Breast epithelium (tissue), 4 donors: Measurements from ENCODE around the gene TBC1D9B. TPM values are rescaled to one million over a fixed set of nuclear protein-coding genes. Genes with fewer than 3 reads are reported as not detected.

ENCODE experiments used
- DNase-seq, 2 donors: peaks; one replicate each; pipeline ENCODE4 v3.0.0-alpha.2; 2019; ENCODE audit warnings: low spot score in 2 of 2
- H3K27ac ChIP-seq, 2 donors: fragments of 200-600 bp; sonication (generic) in 1 of 2; one replicate each; pipeline ENCODE4 v1.5.1; 2016 to 2019; ENCODE audit warnings: mild to moderate bottlenecking in 1 of 2
- H3K27me3 ChIP-seq, 2 donors: fragments of 200-600 bp; sonication (generic) in 1 of 2; one replicate each; pipeline versions ENCODE4 v1.5.1 to v1.6.0; 2017 to 2019; ENCODE audit warnings: control low read depth in 1 of 2, mild to moderate bottlenecking in 1 of 2
- H3K36me3 ChIP-seq: fragments of 200-600 bp; one replicate; pipeline ENCODE4 v1.5.1; 2019
- H3K4me1 ChIP-seq, 2 donors: fragments of 200-600 bp; sonication (generic); one replicate each; pipeline ENCODE4 v1.5.1; 2016 to 2019; ENCODE audit warnings: control low read depth in 1 of 2
- H3K4me3 ChIP-seq, 3 donors: fragments of 200-600 bp; sonication (generic); 1 replicate in 2 of 3; 2 replicates in 1 of 3; pipeline ENCODE4 v1.5.1; 2016 to 2019; ENCODE audit warnings: mild to moderate bottlenecking in 3 of 3, moderate library complexity in 2 of 3
- H3K9me3 ChIP-seq, 2 donors: fragments of 200-600 bp; sonication (generic) in 1 of 2; one replicate each; pipeline ENCODE4 v1.5.1; 2016 to 2019; ENCODE audit warnings: control low read depth in 1 of 2
- CTCF ChIP-seq, 3 donors: fragments of 450-650 bp; IDR thresholded peaks; one replicate each; pipeline ENCODE4 v1.5.1; 2016 to 2017; ENCODE audit warnings: antibody characterized with exemption in 3 of 3, mild to moderate bottlenecking in 3 of 3, moderate library complexity in 3 of 3
- POLR2A ChIP-seq: fragments of 450-650 bp; IDR thresholded peaks from one replicate; pipeline ENCODE4 v1.6.1; 2016; ENCODE audit warnings: antibody characterized with exemption, mild to moderate bottlenecking, moderate library complexity
- POLR2AphosphoS5 ChIP-seq, 3 donors: sonication (generic); formaldehyde crosslinking; IDR thresholded peaks; one replicate each; pipeline ENCODE4 v1.6.1; 2017; ENCODE audit warnings: antibody characterized with exemption in 3 of 3
- intact Hi-C: fragments of 100-400 bp; cut with DNase I; formaldehyde crosslinking; loops from one replicate; pipeline ENCODE4 v1.15.1; 2023; ENCODE audit warnings: low total_unique reads
- total RNA-seq, 3 donors: library from RNA; depleted of rRNA; stranded (reverse); fragments of >200 nt; gene quantifications; one replicate each; pipeline ENCODE4 v1.1.0, GENCODE V29; 2016

TBC1D9B gene
- total RNA-seq, 3 donors from 2014 or later = 73.5 to 143 (median 105) TPM

- no peak for TF ChIP-seq CTCF (IDR thresholded peaks at IDR 0.05)
- TF ChIP-seq POLR2AphosphoS5 (IDR thresholded peaks at IDR 0.05) = no peak
- TF ChIP-seq POLR2A = no peak
- intact Hi-C loops = no loop called here
- no peaks in the 10 kb centered on the region for H3K27me3 ChIP-seq
- H3K9me3 ChIP-seq = no peaks in the 10 kb centered on the region
- peak overlapping the region; percentile 74 to 82 for H3K27ac ChIP-seq
- peak in 1 of 2 donors; percentile 67 for DNase-seq
- no peak overlapping the region for H3K4me3 ChIP-seq
- H3K36me3 ChIP-seq = no peaks in the 10 kb centered on the region
- no peaks in the 10 kb centered on the region for H3K4me1 ChIP-seq
These were observed 6.5 kb upstream of the TBC1D9B start for GRCh38 chr5:179914032-179914755.

GRCh38 chr5:179913461-179913860 is 5.8 kb upstream of the TBC1D9B start:
- Histone ChIP-seq H3K9me3 (no peaks in the 10 kb centered on the region), H3K4me1 (no peaks in the 10 kb centered on the region), H3K36me3 (no peaks in the 10 kb centered on the region), H3K27me3 (no peaks in the 10 kb centered on the region), H3K27ac (peak overlapping the region; percentile 74 to 82), H3K4me3 (no peak overlapping the region)
- intact Hi-C loops = no loop called here
- TF ChIP-seq POLR2AphosphoS5 (IDR thresholded peaks at IDR 0.05) (no peak), CTCF (IDR thresholded peaks at IDR 0.05) (no peak), POLR2A (no peak)
- DNase-seq = no peak

GRCh38 chr5:179912951-179913350 is 5.3 kb upstream of the TBC1D9B start:
- intact Hi-C loops = no loop called here
- DNase-seq = peak; percentile 68 to 73
- no peaks in the 10 kb centered on the region for H3K27me3 ChIP-seq
- H3K27ac ChIP-seq = peak overlapping the region; percentile 10 to 82
- no peak for TF ChIP-seq CTCF (IDR thresholded peaks at IDR 0.05)
- TF ChIP-seq POLR2AphosphoS5 (IDR thresholded peaks at IDR 0.05) = no peak
- no peak for TF ChIP-seq POLR2A
- H3K36me3 ChIP-seq = no peaks in the 10 kb centered on the region
- H3K4me1 ChIP-seq = no peaks in the 10 kb centered on the region
- no peaks in the 10 kb centered on the region for H3K9me3 ChIP-seq
- H3K4me3 ChIP-seq = peak overlapping the region in 1 of 3 donors; percentile 11

GRCh38 chr5:179912386-179912785 is 4.7 kb upstream of the TBC1D9B start:
- Histone ChIP-seq H3K4me1 (no peaks in the 10 kb centered on the region), H3K4me3 (no peak overlapping the region), H3K36me3 (no peaks in the 10 kb centered on the region), H3K27ac (peak overlapping the region in 1 of 2 donors; percentile 82), H3K9me3 (no peaks in the 10 kb centered on the region), H3K27me3 (no peaks in the 10 kb centered on the region)
- no peak for DNase-seq
- intact Hi-C loops = no loop called here
- TF ChIP-seq POLR2A = no peak
- TF ChIP-seq CTCF (IDR thresholded peaks at IDR 0.05) = no peak
- TF ChIP-seq POLR2AphosphoS5 (IDR thresholded peaks at IDR 0.05) = no peak

- TF ChIP-seq POLR2AphosphoS5 (IDR thresholded peaks at IDR 0.05) (no peak), CTCF (IDR thresholded peaks at IDR 0.05) (no peak), POLR2A (no peak)
- intact Hi-C loops = no loop called here
- Histone ChIP-seq H3K27me3 (no peaks in the 10 kb centered on the region), H3K4me3 (no peak overlapping the region), H3K4me1 (no peaks in the 10 kb centered on the region), H3K9me3 (no peaks in the 10 kb centered on the region), H3K36me3 (no peaks in the 10 kb centered on the region), H3K27ac (no peak overlapping the region)
- no peak for DNase-seq
These were observed 1.5 kb upstream of the TBC1D9B start for GRCh38 chr5:179909224-179909623.
